ENCODE measurements around the gene HS6ST2.
"Not testable (repeated sequence)": the region's sequence is repeated elsewhere in the genome, so short reads cannot be mapped to it uniquely, and the experiment has no call there.

Gene HS6ST2

DNA sequence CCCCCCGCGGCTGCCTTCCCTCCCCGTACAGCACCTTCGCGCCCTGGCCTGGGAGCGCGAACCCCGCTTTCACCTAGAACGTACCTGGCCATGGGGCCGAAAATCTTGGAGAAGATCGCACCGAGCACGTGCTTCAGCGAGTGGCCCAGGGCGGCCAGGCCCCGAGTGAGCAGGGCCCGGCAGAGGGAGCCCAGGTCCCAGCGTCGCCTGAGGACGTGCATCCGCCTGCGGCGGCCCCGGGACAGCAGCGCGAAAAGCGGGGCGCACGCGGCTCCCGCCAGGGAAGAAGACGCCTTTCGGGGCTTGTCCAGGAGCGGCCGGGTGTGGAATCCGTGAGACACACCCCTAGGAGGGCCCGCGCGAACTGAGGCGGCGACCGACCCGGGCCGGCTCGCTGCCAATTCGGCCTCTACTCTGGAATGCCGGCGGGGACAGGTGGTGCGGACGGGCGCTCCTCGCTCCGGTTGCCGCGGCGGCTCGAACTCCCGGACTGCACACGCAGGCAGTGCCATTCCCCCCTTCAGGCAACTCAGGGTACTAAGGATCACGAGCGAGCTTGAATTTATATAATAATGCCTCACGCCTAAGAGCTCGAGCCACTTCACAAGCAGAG, at the start of gene HS6ST2:
TSS of gene HS6ST2 (minus strand) at position 539 of the 613 bp plus-strand sequence.
- DNase-seq, result no peak

DNA sequence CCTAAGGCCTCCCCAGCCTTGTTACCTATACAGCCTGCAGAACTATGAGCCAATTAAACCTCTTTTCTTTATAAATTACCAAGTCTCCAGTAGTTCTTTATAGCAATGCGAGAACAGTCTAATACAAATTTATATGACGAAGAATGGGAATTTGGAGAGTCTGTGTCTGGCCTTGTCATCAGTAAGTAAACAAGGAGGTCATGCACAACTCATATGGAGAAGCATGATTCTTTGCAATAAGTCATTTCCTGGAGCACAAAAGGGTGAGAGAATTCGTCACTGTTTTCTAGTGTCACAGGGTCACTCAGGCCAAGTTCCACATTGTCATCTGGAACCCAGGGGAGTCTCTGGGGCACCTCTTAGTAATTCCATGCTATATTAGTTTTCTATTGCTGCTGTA, 49.0 kb upstream of the HS6ST2 start:
- DNase-seq, result no peak

DNA sequence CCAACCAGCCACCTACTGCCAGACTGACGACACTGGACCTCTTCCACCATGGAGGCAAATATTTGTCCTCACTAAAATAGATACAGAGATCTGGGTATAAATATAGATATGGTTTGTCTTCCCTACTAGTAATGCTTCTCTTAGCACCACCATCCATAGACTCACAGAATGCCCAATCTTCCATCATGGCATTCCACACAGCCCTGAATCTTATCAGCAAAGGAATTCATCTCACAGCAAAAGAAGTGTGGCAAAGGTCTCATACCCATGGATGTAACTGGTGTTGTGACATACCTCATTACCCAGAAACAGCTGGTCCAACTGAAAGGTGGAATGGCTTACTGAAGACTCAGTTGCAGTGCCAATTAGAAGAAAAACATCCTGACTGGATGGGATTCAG, 47.2 kb upstream of the HS6ST2 start:
- DNase-seq, result no peak

DNA sequence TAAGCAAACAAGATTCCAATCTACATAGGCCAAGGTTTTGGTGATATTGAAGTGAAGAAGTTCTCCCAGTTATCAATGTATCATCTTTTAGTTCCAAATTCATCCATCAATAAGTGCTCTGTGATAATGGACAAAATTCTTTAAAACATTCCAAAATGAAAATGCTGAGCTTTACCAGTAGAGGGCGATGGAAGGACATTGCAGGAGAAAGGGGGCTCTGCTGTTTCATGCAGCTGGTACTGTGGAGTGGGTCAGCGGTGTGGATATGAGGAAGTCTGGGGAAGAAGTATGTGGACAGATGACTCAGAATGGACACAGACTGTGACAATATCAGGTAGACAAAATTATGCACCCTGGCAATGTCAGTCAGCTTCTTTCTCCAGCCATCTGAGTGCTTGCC, 46.6 kb upstream of the HS6ST2 start:
- DNase-seq, result no peak

DNA sequence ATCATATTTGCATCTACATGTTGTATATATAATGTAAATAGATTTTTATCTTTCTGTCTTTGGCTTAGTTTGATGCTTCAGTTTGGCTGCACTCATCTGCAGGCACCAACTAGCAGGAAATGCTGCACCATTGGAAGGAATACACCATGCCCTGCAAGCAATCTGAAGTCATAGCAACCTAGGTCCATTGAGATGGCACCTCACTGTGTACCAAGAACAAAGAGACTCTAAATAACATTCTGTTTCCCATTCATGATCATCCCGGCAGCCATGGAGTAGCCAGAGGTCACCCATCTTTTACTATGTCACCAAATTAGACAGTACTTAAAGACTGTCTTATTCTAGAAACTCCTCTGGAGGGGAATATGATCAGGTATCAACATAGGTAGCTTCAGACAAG, 40.8 kb upstream of the HS6ST2 start:
- no peak for DNase-seq

DNA sequence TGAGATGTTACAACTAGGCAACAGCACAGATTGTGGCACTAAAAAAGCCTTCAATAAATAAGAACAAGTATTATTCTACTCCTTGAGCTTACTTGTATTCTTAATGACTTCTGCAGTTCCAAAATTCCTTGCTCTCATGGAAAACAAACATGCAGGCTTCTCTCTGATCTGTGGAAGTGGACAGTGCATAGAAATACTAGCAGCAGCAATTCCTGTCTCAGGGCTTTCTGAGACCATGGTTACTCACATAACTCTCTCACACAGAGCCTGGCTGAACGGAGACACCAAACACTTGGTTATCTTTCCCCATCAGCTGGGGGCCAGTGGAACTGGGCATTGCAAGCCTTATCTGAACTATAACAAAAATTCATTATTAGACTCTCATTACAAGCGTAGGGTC, 32.4 kb upstream of the HS6ST2 start:
- DNase-seq, result no peak

DNA sequence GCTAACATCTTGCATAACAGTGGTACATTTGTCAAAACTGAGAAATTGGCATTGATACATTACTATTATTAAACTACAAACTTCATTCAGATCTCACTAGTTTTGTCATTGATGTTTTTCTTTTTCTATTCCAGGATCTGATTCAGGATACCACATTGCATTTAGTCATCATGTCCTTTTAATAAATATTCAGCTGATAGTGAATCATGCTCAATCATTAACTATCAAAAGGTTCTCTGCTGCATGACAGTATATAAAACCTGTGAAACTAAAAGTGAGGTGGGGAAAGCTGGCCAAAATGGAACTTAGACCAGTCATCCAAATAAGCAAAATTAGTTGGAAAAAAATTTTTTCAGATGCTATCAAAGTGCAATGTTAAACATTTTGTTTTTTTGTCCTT, 28.1 kb upstream of the HS6ST2 start:
- DNase-seq, result no peak

DNA sequence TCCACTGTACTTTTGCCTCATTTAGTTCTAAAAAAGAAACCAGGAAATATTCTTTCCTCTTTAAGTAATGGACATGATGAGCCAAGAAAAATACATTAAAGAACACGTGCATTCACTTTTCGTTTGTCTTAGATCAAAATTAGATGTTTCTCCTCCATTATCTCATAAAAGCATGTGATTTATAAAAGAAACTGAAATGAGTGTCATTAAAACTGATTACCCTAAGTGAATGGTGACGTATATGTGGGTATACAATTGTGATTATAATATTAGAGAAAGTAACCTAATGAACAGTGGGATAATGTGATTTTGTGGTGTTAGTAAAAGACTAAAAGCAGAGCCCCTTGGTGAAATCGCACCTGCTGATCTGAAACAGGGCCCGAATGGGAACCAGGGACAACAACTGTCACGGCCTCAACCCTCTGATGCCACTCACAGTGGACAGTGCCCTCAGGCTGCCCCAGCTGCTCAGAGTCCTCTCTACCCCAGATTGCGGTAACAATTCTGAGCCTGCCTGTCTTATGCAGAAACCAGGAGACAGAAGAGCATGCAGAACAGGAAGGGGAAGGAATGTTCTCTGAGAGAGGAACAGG, 25.7 kb upstream of the HS6ST2 start:
- no peak for DNase-seq

DNA sequence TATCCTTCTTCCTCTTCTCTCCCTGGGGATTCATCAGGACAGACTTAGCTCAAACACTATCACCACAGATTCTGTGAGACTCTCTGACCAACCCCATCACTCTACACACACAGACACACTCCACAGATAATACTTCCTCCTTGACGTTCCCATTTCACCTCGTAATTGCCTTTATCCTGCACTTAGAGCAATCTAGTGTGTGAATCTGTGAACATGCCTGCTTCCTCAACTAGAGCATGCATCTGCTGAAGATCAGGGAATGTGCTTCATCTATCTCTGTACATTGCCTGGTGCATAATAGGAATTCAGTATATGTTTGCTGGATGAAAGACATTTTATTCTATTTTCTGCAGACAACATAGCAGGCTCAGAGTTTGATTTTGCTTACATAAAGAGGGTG, 25.1 kb upstream of the HS6ST2 start:
- no peak for DNase-seq

DNA sequence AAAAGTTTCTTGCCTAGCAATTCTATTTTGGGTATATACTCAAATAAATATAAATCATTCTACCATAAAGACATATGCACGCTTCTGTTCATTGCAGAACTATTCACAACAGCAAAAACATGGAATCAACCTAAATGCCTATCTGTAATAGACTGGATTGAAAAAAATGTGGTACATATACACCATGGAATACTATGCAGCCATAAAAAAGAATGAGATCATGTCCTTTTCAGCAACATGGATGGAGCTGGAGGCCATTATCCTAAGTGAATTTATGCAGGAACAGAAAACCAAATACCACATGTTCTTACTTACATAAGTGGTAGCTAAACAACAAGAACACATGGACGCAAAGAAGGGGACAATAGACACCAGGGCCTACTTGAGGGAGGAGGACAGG, 21.6 kb upstream of the HS6ST2 start:
- not testable (repeated sequence) for DNase-seq

DNA sequence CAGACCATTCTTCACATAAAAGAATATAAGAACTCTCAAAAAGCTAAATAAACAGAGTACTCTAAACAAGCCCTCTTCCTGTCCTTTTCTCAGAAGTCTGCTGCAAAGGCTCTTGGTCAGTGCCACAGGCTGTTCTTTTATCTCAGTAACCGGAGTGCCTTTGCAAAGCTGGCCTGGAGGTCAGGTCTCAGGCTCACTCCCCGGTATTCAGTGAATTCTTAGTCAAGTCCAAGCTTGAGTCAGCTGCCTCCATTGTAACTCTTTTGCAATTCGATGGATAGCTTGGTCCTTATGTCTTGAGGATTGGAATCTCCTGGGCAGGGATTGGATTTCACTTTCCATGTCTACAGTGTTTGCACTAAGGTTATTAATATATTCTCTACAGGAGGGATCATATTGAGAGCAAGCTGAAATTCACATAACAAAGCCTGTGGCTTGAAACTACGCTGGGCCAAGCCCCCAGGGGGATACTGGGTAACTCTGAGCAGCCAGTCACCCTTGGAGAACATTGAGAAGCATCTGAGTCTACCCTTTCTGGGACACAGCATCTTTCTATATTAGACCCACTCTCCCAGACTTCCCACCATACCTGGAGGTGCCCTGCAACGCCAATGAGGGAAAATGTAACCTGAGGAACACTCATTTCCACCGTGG, 10.0 kb upstream of the HS6ST2 start:
- DNase-seq, result no peak

DNA sequence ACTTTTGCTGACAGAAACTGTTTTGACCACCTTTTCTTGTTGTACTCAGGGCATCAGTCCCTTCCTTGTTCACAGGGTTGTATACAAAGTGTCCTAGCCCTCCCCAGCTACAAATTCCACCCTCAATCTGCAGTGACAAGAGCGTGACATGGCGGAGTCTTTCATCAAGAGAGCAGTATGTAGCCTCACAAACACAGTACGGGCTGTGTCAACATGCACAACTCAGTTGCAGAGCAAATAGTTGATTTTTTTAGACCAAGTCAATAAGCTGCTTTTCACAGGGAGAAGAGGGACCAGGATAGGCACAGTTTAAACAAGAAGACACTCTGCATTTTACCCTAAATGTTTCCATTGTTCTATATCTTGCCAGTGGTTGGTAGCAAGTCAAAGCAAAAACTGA, 8.6 kb upstream of the HS6ST2 start:
- no peak for DNase-seq

DNA sequence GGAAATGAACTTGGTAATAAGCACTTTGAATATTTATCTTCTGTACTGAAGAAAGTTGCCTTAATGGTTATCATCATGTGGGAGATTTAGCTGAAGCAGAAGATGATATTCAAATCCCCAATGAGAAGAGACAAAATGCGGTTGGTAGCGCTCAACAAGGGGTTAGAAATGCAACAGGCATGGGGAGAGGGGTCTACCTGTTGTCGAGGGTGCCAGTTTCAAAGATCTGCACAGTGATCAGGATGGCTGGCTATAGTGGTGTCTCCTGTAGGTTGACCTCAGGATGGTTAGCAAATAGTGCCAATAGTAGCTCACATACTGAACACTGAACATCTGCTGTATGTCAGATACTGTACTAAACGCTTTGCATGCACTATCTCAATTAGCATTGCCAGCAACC, 7.0 kb upstream of the HS6ST2 start:
- no peak for DNase-seq

DNA sequence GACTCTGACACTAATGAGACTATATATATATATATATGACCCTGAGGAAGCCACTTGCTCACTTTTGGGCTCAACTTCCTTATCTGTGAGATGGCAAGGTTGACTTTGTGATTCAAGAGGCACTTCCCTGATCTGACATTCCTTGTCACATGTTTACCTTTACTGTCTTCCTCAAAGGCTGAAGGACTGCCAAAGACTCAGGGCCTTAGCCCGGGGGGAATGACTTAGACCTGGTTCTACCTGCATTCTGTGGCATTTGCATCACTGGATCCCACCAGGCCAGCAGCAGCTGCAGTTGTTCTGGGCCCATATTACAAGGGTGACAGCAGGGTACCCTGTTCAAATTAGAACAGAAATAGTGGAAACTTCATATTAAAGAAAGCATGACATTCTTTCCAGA, 3.1 kb upstream of the HS6ST2 start:
- DNase-seq, result no peak

DNA sequence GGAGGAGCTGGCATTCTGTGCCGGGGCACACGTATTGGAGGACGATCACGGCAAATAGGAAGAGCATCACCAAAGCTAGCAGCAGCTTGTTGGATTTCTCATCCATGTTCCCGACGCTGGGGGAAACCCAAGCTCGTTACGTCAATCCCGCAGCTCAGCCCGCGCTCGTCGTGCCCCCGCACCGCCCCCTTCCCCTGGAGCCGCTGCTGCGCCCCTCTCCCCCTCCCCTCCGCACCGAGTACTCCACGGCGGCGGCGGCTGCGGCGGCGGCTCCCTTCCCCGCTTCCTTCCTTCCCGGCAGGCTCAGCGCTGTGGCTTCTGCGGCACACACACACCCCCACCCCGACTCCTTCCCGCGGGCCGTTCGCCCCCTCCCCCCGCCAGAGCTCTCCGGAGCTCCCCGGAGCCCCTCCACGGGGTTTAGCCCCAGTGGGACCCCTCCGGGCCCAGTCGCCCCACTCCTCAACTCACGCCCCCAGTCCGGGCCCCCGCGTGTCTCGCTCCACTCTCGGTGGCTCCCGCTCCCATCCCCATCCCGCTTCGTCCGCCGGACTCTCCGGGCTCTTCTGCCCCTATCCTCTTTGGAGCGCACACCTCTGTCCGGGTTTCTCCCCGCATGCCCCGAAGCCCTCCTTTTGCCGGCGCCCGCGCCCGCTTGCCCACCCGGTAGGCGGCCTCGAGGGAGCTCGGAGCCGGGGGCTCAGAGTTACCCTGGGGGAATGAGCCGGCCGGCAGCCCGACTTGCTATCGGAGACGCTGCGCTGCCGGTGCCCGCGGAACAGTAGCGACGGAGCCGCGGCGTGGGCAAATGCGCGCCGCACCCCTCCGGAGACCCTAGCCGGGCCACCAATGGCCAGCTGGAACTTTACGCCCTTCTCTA, 978 bp downstream of the HS6ST2 start:
- DNase-seq, result no peak

DNA sequence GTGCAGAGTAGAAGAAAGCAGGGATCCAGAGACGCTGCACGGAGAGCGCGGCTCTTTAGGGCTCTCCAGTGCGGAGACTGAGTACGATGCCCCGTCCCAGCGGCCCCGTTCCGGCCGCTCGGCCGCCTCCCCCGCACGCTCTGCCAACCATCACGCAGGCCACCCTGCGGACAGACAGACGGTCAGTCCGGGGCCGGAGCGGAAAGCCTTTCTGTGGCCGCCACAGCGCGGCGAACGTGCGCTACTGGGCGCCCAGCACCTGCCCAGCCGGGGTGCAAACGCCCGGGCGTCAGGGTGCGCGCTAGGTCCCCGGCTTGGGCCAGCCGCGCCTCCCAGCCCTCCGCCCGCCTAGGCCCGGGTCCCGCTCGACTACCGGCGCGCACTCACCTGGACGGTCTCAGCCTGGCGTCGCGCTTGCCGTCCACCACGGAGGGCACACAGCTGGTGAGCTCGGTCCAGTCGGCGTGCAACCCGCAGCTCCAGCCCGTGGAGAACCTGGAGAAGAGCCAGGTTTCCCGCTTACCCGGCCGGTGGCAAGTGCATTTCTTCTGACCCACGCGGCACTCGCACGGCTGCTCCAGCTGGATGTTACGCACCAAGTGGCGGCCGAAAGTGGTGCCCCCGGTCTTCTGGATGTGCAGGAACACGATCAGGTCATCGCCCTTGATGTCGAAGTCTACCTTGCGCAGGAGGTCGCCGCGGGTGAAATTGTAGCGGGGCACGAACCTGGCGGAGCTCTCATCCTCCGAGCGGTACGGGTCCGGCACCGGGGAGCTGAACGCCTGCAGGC, 1.8 kb downstream of the HS6ST2 start:
- DNase-seq, result no peak

DNA sequence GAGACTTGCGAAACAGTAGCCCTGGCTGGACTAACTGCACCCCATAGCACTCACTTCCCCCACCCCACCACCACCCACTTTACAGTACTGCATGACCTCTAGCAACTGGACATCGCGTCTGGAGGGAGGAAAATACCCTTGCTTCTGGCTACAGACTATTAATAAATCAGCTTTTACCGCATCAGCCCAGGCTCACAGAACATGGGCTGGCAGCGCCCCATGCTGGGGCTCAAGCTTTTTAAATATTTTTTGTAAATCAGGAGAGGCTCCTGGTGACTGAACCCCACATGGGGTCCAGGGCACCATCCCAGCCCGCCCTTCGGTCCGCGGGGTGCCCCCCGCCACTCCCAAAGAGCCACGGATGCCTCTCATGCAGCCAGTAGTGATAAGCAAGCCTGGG, 2.7 kb downstream of the HS6ST2 start:
- no peak for DNase-seq

DNA sequence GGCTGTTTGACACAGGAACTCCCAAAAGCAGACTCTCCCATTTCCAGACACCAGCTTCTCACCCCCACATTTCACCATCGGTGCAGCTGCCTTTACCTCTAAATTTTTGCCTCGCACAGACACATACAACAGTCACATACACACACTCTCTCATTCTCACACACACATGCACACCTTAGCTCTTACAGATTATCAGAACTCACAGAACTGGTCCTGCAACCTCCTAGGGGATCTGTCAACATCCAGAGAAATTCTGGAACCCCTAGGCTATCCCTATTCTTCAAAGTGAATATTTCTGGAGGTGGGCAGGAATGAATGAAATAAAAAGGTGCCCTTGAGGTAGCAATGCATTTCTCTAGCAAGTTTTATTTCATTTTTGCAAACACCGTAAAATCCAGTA, 4.1 kb downstream of the HS6ST2 start:
- no peak for DNase-seq

DNA sequence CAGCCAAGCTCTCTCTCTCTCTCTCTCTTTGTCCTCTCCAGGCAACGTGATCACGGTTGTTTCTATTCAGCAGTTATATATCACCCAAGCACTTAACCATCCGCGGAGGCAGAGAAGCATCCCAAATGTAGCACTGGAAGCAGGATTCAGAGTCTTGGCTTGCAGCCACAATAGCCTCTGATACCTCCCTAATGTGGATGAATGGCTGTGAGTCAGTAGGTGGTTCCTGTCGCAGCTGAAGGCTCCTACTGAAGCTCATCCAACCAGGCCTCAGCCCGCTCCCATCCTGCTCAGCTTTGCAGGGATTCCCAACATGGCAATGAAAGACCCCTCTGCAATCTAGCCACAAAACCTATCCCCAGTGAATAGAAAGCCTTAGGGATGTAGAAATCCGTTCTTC, 5.1 kb downstream of the HS6ST2 start:
- DNase-seq, result no peak

DNA sequence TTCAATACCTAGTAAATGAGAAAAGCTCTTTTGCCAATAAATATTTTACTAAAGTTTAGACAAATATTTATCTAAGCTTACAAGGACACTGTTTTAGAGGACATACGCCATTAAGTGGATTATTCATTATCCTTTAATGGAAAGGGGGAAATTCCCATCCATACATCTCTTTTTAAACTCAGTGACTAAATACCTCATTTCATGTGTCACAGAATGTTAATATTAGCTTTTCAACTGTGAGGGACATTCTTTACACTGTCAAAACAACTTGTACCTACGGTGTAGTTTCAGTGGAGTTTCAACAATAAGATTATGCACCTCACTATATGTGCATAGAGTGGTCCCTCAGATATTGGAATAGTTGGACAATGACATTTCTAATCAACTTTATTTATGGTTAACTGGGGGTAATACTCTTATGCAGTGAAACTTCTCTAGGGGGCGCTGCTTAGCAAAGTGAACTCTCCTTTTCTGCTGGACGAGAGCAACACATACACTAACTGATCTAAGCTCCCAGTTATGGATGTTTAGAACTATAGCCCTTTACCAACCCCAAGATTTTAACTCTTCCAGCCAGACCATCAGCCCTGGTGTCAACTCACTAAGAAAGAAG, 9.7 kb downstream of the HS6ST2 start:
- no peak for DNase-seq

DNA sequence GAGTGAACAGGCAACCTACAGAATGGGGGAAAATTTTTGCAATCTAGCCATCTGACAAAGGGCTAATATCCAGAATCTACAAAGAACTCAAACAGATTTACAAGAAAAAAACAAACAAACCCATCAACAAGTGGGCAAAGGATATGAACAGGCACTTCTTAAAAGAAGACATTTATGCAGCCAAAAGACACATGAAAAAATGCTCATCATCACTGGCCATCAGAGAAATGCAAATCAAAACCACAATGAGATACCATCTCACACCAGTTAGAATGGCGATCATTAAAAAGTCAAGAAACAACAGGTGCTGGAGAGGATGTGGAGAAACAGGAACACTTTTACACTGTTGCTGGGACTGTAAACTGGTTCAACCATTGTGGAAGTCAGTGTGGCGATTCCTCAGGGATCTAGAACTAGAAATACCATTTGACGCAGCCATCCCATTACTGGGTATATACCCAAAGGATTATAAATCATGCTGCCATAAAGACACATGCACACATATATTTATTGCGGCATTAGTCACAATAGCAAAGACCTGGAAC, 13.3 kb downstream of the HS6ST2 start:
- DNase-seq, result not testable (repeated sequence)

DNA sequence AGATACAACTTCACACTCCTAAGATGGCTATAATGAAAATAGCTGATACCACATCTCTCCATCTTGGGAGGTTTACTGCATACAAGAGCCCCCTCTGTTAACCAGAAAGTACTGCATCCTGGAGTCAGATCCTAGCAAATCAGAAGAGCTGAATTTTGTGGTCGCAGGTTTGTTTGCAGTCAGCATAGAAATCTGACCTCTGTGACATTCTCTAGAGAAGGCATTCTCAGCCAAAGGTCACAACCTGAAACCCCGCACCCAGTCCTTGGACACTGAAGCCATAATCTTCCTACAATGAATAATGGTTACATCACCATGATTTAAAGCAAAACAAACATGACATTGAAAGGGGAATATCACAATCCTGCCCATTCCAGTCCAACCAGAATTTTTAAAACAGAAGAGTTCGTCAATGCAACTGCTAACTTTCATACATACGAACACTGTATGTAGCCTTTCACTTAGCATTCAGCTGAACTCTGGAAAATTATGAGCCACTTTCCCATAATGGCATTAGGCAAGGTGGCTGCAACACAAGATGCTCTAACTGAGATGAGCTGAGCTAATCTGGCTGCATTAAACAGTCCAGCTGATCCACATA, 17.6 kb downstream of the HS6ST2 start:
- no peak for DNase-seq
